Upper lobe of left lung (tissue), 4 donors: ENCODE results near the gene TACC2.

Experiments used
- CTCF ChIP-seq, 6 experiments: fragments of 450-650 bp in 4 of 6; fragments of 200-600 bp in 2 of 6; sonication (generic) in 2 of 6; IDR thresholded peaks; one replicate each; pipeline ENCODE4 v1.5.1; 2016 to 2019; ENCODE audit warnings: antibody characterized with exemption in 6 of 6
- EP300 ChIP-seq, 4 donors: sonication (generic); formaldehyde crosslinking; IDR thresholded peaks; one replicate each; pipeline ENCODE4 v1.5.1; 2017; ENCODE audit warnings: antibody characterized with exemption in 4 of 4, control low read depth in 2 of 4
- POLR2A ChIP-seq, 4 donors: fragments of 450-650 bp; IDR thresholded peaks; one replicate each; pipeline ENCODE4 v1.5.1; 2016 to 2017; ENCODE audit warnings: antibody characterized with exemption in 4 of 4, mild to moderate bottlenecking in 2 of 4
- POLR2AphosphoS5 ChIP-seq, 2 donors: sonication (generic); formaldehyde crosslinking; IDR thresholded peaks; one replicate each; pipeline ENCODE4 v1.5.1; 2017; ENCODE audit warnings: antibody characterized with exemption in 2 of 2

GRCh38 chr10:122245897-122246296 lies 256.9 kb downstream of the TACC2 start:
- TF ChIP-seq CTCF (IDR thresholded peaks at IDR 0.05) (no peak), EP300 (IDR thresholded peaks at IDR 0.05) (no peak), POLR2AphosphoS5 (IDR thresholded peaks at IDR 0.05) (no peak), POLR2A (IDR thresholded peaks at IDR 0.05) (no peak)
